Lung (tissue), 12 donors: Measurements from ENCODE around the gene LIME1. TPM values are rescaled to one million over a fixed set of nuclear protein-coding genes. Genes with fewer than 3 reads are reported as not detected.

ENCODE experiments used
- ATAC-seq: fragments of 200-7000 bp; cut with Tn5 transposase; one replicate; pipeline ENCODE4 v1.9.1; 2020; ENCODE audit warnings: moderate number of reproducible peaks; ENCODE audit not compliant: insufficient read depth, low FRiP score
- DNase-seq, 3 donors: peaks; one replicate each; pipeline ENCODE4 v3.0.0-alpha.2; 2013 to 2017
- H3K27ac ChIP-seq, 2 donors: one replicate each; pipeline ENCODE4 v1.5.1; 2013; ENCODE audit warnings: mild to moderate bottlenecking in 2 of 2, moderate library complexity in 2 of 2, control low read depth in 1 of 2, inconsistent platforms in 1 of 2, low read depth in 1 of 2, low read length in 1 of 2
- H3K27me3 ChIP-seq, 3 donors: one replicate each; pipeline ENCODE4 v1.5.1; 2013; ENCODE audit warnings: low read length in 2 of 3; ENCODE audit not compliant: control insufficient read depth in 3 of 3, insufficient read depth in 3 of 3
- H3K36me3 ChIP-seq, 4 donors: one replicate each; pipeline ENCODE4 v1.5.1; 2013; ENCODE audit warnings: low read length in 4 of 4, mild to moderate bottlenecking in 1 of 4, moderate library complexity in 1 of 4; ENCODE audit not compliant: control insufficient read depth in 4 of 4, insufficient read depth in 4 of 4
- H3K4me1 ChIP-seq, 5 donors: one replicate each; pipeline ENCODE4 v1.5.1; 2013; ENCODE audit warnings: low read length in 5 of 5, mild to moderate bottlenecking in 2 of 5, moderate library complexity in 1 of 5; ENCODE audit not compliant: control insufficient read depth in 5 of 5, insufficient read depth in 5 of 5
- H3K4me3 ChIP-seq: one replicate; pipeline ENCODE4 v1.5.1; 2013; ENCODE audit warnings: mild to moderate bottlenecking, control low read depth, moderate library complexity
- H3K9ac ChIP-seq, 2 donors: one replicate each; pipeline ENCODE4 v1.5.1; 2013; ENCODE audit warnings: low read length in 2 of 2, control low read depth in 1 of 2; ENCODE audit not compliant: insufficient read depth in 1 of 2
- H3K9me3 ChIP-seq, 4 donors: one replicate each; pipeline ENCODE4 v1.5.1; 2013; ENCODE audit warnings: low read length in 3 of 4, mild to moderate bottlenecking in 1 of 4, moderate library complexity in 1 of 4; ENCODE audit not compliant: control insufficient read depth in 4 of 4, insufficient read depth in 3 of 4
- WGBS, 2 donors: extraction: QIAGEN DNeasy Blood & Tissue Kit; methylation state at CpG; one replicate each; pipeline ENCODE4 v1.1.7; 2013; 5-methylcytosine and 5-hydroxymethylcytosine counted together
- polyA plus RNA-seq, 2 donors: library from polyadenylated mRNA; stranded (reverse); fragments of 200-250 nt; gene quantifications; one replicate each; pipeline ENCODE4 v1.2.1, GENCODE V29; 2013
- total RNA-seq, 2 donors: library from RNA; depleted of rRNA in 1 of 2; stranded (reverse); fragments of >200 nt in 1 of 2; gene quantifications; one replicate each; pipeline ENCODE4 v1.2.1, GENCODE V29; 2014 to 2021
- TF ChIP-seq, protein P1 (sequence below): IDR thresholded peaks from 2 replicates; pipeline ENCODE4 v1.5.1; 2012; ENCODE audit warnings: mild to moderate bottlenecking; ENCODE audit errors: control extremely low read depth, extremely low read depth
- donor health status: control.
- donor health status: control.
- donor health status: Bipolar disorder and iron deficiency.
- donor health status: healthy.
- donor health status: DM: yes; HTN: yes; CAD: no.

The LIME1 gene
- total and polyA plus RNA-seq, 4 donors, result 6.2 to 19.9 (median 10.2) TPM

DNA sequence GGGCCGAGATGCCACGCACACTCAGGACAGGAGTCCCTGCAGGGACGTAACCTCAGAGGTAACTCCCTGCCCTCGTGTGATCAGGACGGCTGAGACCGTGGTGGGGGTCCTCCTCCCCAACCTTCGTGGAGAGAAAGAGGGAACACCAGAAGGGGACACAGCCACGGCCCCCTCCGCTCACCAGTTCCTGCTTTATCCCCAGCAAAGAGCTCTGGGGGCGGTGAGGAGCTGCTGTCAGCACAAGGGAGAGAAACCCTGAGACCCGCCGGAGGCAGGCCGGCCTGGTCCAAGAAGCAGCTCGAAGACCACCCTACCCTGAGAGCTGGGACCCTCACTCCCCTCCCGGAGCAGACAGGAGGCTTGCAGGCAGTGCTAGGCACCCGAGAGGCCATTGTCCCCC is 47.5 kb downstream of the LIME1 start:
- TF ChIP-seq, protein P1, sequence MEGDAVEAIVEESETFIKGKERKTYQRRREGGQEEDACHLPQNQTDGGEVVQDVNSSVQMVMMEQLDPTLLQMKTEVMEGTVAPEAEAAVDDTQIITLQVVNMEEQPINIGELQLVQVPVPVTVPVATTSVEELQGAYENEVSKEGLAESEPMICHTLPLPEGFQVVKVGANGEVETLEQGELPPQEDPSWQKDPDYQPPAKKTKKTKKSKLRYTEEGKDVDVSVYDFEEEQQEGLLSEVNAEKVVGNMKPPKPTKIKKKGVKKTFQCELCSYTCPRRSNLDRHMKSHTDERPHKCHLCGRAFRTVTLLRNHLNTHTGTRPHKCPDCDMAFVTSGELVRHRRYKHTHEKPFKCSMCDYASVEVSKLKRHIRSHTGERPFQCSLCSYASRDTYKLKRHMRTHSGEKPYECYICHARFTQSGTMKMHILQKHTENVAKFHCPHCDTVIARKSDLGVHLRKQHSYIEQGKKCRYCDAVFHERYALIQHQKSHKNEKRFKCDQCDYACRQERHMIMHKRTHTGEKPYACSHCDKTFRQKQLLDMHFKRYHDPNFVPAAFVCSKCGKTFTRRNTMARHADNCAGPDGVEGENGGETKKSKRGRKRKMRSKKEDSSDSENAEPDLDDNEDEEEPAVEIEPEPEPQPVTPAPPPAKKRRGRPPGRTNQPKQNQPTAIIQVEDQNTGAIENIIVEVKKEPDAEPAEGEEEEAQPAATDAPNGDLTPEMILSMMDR, result no peak
- H3K4me1 ChIP-seq, result no peaks in the 10 kb centered on the region
- H3K9me3 ChIP-seq, result no peaks in the 10 kb centered on the region
- H3K27ac ChIP-seq, result no peak overlapping the region
- no peak overlapping the region for H3K4me3 ChIP-seq
- WGBS, 2 donors, result 85 to 92% methylated on average over 15 to 16 of the region's 16 CpGs
- no peak for ATAC-seq
- no peak for DNase-seq
- H3K36me3 ChIP-seq, result no peaks in the 10 kb centered on the region
- no peaks in the 10 kb centered on the region for H3K27me3 ChIP-seq
- no peak overlapping the region for H3K9ac ChIP-seq

DNA sequence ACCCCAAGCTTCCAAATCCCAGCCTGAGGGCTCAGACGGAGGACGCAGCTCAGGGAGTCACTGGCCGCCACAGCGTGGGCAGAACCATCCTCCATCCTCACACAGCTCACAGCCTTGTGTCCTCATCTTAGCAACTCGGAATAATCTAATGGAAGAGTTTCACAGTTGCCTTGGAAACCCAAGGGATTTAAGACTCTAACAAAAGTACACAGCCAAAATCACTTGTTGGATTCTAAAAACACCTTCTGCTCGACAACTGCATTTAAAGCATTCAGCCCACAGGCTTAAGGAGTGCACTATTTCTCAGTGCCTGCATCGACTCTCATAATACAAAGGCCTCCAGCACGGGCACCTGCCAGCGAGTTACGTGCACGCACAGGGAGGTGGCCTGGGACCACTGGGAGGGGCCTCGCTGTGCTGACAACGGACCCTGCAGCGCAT is 49.2 kb downstream of the LIME1 start:
- no peak for ATAC-seq
- TF ChIP-seq, protein P1, result no peak

DNA sequence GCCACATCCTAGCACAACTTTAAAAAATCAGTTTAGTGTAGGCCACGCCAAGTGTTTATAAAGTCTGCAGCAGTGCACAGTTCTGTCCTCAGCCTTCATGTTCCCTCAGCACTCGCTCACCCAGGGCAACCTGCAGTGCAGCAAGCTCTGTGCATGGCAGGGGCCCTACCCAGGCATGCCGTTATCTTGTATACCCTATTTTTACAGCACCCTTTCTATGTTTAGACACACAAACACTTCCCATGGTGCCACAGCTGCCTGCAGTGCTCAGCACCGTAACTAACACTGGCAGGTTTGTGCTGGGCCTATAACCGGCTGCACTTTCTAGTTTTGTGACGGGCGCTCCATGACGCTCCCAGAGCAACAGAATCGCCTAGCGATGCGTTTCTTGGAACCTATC is 50.8 kb downstream of the LIME1 start:
- Histone ChIP-seq H3K27ac (peak overlapping the region in 1 of 2 donors; percentile 58), H3K4me1 (peaks cover 0 to 4% (median 0%) of the 10 kb centered on the region in 5 donors), H3K27me3 (no peaks in the 10 kb centered on the region), H3K9me3 (no peaks in the 10 kb centered on the region), H3K9ac (no peak overlapping the region), H3K36me3 (peaks cover 0 to 12% (median 9%) of the 10 kb centered on the region in 4 donors), H3K4me3 (no peak overlapping the region)
- DNase-seq (no peak), ATAC-seq (no peak)
- 91 to 93% methylated on average over 11 of the region's 11 CpGs for WGBS, 2 donors
- TF ChIP-seq, protein P1, result no peak

More for the DNA sequence above, 49.2 kb downstream of the LIME1 start:
- Histone ChIP-seq H3K27me3 (no peaks in the 10 kb centered on the region), H3K9ac (no peak overlapping the region), H3K9me3 (no peaks in the 10 kb centered on the region), H3K4me1 (no peaks in the 10 kb centered on the region), H3K27ac (no peak overlapping the region), H3K4me3 (no peak overlapping the region), H3K36me3 (peaks cover 0 to 12% (median 9%) of the 10 kb centered on the region in 4 donors)
- 75 to 83% methylated on average over 14 of the region's 14 CpGs for WGBS, 2 donors
- no peak for DNase-seq

DNA sequence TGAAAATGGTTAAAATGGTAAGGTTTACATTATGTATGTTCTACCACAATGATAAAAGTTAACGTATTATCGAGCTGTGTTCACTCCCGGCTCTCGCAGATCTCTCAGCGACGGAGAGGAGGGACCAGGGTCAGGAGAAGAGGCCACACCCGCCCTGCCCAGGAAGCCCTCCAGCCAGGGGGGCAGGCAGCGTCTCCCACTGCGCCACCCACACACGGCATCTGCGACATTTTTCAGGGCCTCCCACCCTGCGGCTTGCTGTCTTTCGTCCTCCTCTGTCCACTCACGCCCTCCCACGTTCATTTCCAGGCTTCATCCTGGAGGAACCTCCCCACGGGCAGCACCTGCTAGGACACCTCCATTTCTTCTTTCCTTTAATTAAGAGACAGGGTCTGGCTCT is 51.3 kb downstream of the LIME1 start:
- 82 to 84% methylated on average over 16 of the region's 16 CpGs for WGBS, 2 donors
- Histone ChIP-seq H3K36me3 (peaks cover 0 to 12% (median 9%) of the 10 kb centered on the region in 4 donors), H3K27ac (peak overlapping the region in 1 of 2 donors; percentile 58), H3K27me3 (no peaks in the 10 kb centered on the region), H3K4me1 (peaks cover 0 to 4% (median 0%) of the 10 kb centered on the region in 5 donors), H3K9ac (no peak overlapping the region), H3K9me3 (no peaks in the 10 kb centered on the region), H3K4me3 (no peak overlapping the region)
- TF ChIP-seq, protein P1, result no peak
- DNase-seq (no peak), ATAC-seq (no peak)
